ACC112 (cell line): ENCODE data around the gene MICAL3.
"Not testable (repeated sequence)": the region's sequence is repeated elsewhere in the genome, so short reads cannot be mapped to it uniquely, and the experiment has no call there.

Experiments used
- H2AFZ ChIP-seq: fragments of 200-600 bp; sonication (generic); one replicate; pipeline ENCODE4 v1.6.0; 2017; ENCODE audit warnings: antibody characterized with exemption, low read length; ENCODE audit not compliant: unreplicated experiment
- H3K27ac ChIP-seq: fragments of 200-600 bp; sonication (generic); 2 replicates; pipeline ENCODE4 v1.5.1; 2014; ENCODE audit warnings: low read depth, mild to moderate bottlenecking, antibody characterized with exemption, low read length, moderate library complexity
- H3K27me3 ChIP-seq: fragments of 200-600 bp; sonication (generic); 2 replicates; pipeline ENCODE4 v1.6.1; 2014; ENCODE audit warnings: mild to moderate bottlenecking, antibody characterized with exemption, low read length, moderate library complexity, mixed read lengths; ENCODE audit not compliant: insufficient read depth
- H3K36me3 ChIP-seq: fragments of 200-600 bp; sonication (generic); 2 replicates; pipeline ENCODE4 v1.6.1; 2016; ENCODE audit warnings: mild to moderate bottlenecking, antibody characterized with exemption, low read length, moderate library complexity, mixed read lengths; ENCODE audit not compliant: insufficient read depth
- H3K4me1 ChIP-seq: fragments of 200-600 bp; sonication (generic); one replicate; pipeline ENCODE4 v1.6.1; 2016; ENCODE audit warnings: low read length, mixed read lengths; ENCODE audit not compliant: insufficient read depth, unreplicated experiment, control insufficient read depth
- H3K4me3 ChIP-seq: fragments of 200-600 bp; sonication (generic); 2 replicates; pipeline ENCODE4 v1.5.1; 2014; ENCODE audit warnings: mild to moderate bottlenecking, low read depth, low read length
- H3K79me2 ChIP-seq: fragments of 200-600 bp; sonication (generic); one replicate; pipeline ENCODE4 v1.6.0; 2016; ENCODE audit warnings: low read length; ENCODE audit not compliant: control insufficient read depth, unreplicated experiment, insufficient read depth

MICAL3 gene

GRCh38 chr22:17884893-17885292, 139.5 kb downstream of the MICAL3 start:
- H3K79me2 ChIP-seq: no peaks in the 10 kb centered on the region
- no peak overlapping the region for H3K27ac ChIP-seq
- no peak overlapping the region for H3K4me3 ChIP-seq
- H2AFZ ChIP-seq: no peak overlapping the region
- H3K4me1 ChIP-seq: no peaks in the 10 kb centered on the region
- no peaks in the 10 kb centered on the region for H3K36me3 ChIP-seq
- H3K27me3 ChIP-seq: no peaks in the 10 kb centered on the region

- Histone ChIP-seq H3K4me3 (no peak overlapping the region), H2AFZ (no peak overlapping the region), H3K27me3 (no peaks in the 10 kb centered on the region), H3K4me1 (no peaks in the 10 kb centered on the region), H3K79me2 (no peaks in the 10 kb centered on the region), H3K27ac (no peak overlapping the region), H3K36me3 (no peaks in the 10 kb centered on the region)
These were observed 140.3 kb downstream of the MICAL3 start for GRCh38 chr22:17884084-17884483.

- H2AFZ ChIP-seq: no peak overlapping the region
- H3K79me2 ChIP-seq: no peaks in the 10 kb centered on the region
- no peaks in the 10 kb centered on the region for H3K36me3 ChIP-seq
- no peak overlapping the region for H3K4me3 ChIP-seq
- no peak overlapping the region for H3K27ac ChIP-seq
- no peaks in the 10 kb centered on the region for H3K27me3 ChIP-seq
- H3K4me1 ChIP-seq: no peaks in the 10 kb centered on the region
These were observed 141.0 kb downstream of the MICAL3 start for GRCh38 chr22:17883356-17883755.

- no peaks in the 10 kb centered on the region for H3K79me2 ChIP-seq
- H2AFZ ChIP-seq: no peak overlapping the region
- no peak overlapping the region for H3K4me3 ChIP-seq
- H3K27me3 ChIP-seq: no peaks in the 10 kb centered on the region
- no peaks in the 10 kb centered on the region for H3K36me3 ChIP-seq
- H3K4me1 ChIP-seq: no peaks in the 10 kb centered on the region
- no peak overlapping the region for H3K27ac ChIP-seq
These were observed 141.6 kb downstream of the MICAL3 start for GRCh38 chr22:17882727-17883126.

- no peak overlapping the region for H2AFZ ChIP-seq
These were observed 142.2 kb downstream of the MICAL3 start for GRCh38 chr22:17882162-17882561.

GRCh38 chr22:17881366-17881765, 143.0 kb downstream of the MICAL3 start:
- H3K4me1 ChIP-seq: no peaks in the 10 kb centered on the region
- no peaks in the 10 kb centered on the region for H3K79me2 ChIP-seq
- no peaks in the 10 kb centered on the region for H3K27me3 ChIP-seq
- no peaks in the 10 kb centered on the region for H3K36me3 ChIP-seq
- no peak overlapping the region for H2AFZ ChIP-seq
- no peak overlapping the region for H3K27ac ChIP-seq
- no peak overlapping the region for H3K4me3 ChIP-seq

More at GRCh38 chr22:17882162-17882561, 142.2 kb downstream of the MICAL3 start:
- no peak overlapping the region for H3K27ac ChIP-seq
- no peaks in the 10 kb centered on the region for H3K79me2 ChIP-seq
- no peaks in the 10 kb centered on the region for H3K27me3 ChIP-seq
- H3K36me3 ChIP-seq: no peaks in the 10 kb centered on the region
- H3K4me3 ChIP-seq: no peak overlapping the region
- H3K4me1 ChIP-seq: no peaks in the 10 kb centered on the region

- H3K4me3 ChIP-seq: no peak overlapping the region
- no peaks in the 10 kb centered on the region for H3K27me3 ChIP-seq
- H3K79me2 ChIP-seq: no peaks in the 10 kb centered on the region
- H3K27ac ChIP-seq: no peak overlapping the region
- no peaks in the 10 kb centered on the region for H3K36me3 ChIP-seq
- H3K4me1 ChIP-seq: no peaks in the 10 kb centered on the region
- no peak overlapping the region for H2AFZ ChIP-seq
These were observed 143.9 kb downstream of the MICAL3 start for GRCh38 chr22:17880468-17880867.

GRCh38 chr22:17880020-17880419, 144.3 kb downstream of the MICAL3 start:
- no peak overlapping the region for H3K4me3 ChIP-seq
- H3K27me3 ChIP-seq: no peaks in the 10 kb centered on the region
- H3K4me1 ChIP-seq: no peaks in the 10 kb centered on the region
- H2AFZ ChIP-seq: no peak overlapping the region
- H3K27ac ChIP-seq: no peak overlapping the region
- H3K79me2 ChIP-seq: no peaks in the 10 kb centered on the region
- H3K36me3 ChIP-seq: no peaks in the 10 kb centered on the region

- no peaks in the 10 kb centered on the region for H3K4me1 ChIP-seq
- no peaks in the 10 kb centered on the region for H3K27me3 ChIP-seq
- no peak overlapping the region for H3K4me3 ChIP-seq
- H2AFZ ChIP-seq: no peak overlapping the region
- H3K36me3 ChIP-seq: no peaks in the 10 kb centered on the region
- no peaks in the 10 kb centered on the region for H3K79me2 ChIP-seq
- H3K27ac ChIP-seq: no peak overlapping the region
These were observed 145.4 kb downstream of the MICAL3 start for GRCh38 chr22:17878941-17879340.

GRCh38 chr22:17878186-17878694, 146.1 kb downstream of the MICAL3 start:
- Histone ChIP-seq H3K4me1 (no peaks in the 10 kb centered on the region), H3K27ac (no peak overlapping the region), H3K4me3 (no peak overlapping the region), H3K36me3 (no peaks in the 10 kb centered on the region), H3K79me2 (no peaks in the 10 kb centered on the region), H2AFZ (no peak overlapping the region), H3K27me3 (no peaks in the 10 kb centered on the region)

GRCh38 chr22:17876878-17877855, 147.2 kb downstream of the MICAL3 start:
- not testable (repeated sequence) for H3K36me3 ChIP-seq, H3K79me2 ChIP-seq, H3K4me3 ChIP-seq, H3K27ac ChIP-seq, H3K4me1 ChIP-seq, H3K27me3 ChIP-seq, H2AFZ ChIP-seq
